ENCODE measurements around the gene LY6G6F.
A peak's percentile ranks its signal among the peaks of the same experiment; 100 is the strongest.
"Not testable (repeated sequence)": the region's sequence is repeated elsewhere in the genome, so short reads cannot be mapped to it uniquely, and the experiment has no call there.

Gene LY6G6F

DNA sequence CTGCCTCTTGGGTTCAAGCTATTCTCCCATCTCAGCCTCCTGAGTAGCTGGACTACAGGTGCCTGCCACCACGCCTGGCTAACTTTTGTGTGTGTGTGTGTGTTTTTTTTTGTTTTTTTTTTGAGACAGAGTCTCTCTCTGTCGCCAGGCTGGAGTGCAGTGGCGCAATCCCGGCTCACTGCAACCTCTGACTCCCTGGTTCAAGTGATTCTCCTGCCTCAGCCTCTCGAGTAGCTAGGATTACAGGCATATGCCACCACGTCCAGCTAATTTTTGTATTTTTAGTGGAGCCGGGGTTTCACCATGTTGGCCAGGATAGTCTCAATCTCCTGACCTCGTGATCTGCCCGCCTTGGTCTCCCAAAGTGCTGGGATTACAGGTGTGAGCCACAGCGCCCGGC lies 2.5 kb downstream of the LY6G6F start:
- not testable (repeated sequence) for H3K27me3 ChIP-seq (ENCODE audit: control insufficient read depth, insufficient read depth, low read length); H3K36me3 ChIP-seq (ENCODE audit: control insufficient read depth, insufficient read depth, low read length); H3K9me3 ChIP-seq (ENCODE audit: control insufficient read depth, insufficient read depth, low read depth, low read length); H3K4me3 ChIP-seq (ENCODE audit: low read depth, low read length); H3K27ac ChIP-seq (ENCODE audit: low read depth, low read length); H3K9ac ChIP-seq (ENCODE audit: low read length)
- H3K4me1 ChIP-seq (ENCODE audit: control insufficient read depth, insufficient read depth, low read length): peaks cover 23% of the 10 kb centered on the region

DNA sequence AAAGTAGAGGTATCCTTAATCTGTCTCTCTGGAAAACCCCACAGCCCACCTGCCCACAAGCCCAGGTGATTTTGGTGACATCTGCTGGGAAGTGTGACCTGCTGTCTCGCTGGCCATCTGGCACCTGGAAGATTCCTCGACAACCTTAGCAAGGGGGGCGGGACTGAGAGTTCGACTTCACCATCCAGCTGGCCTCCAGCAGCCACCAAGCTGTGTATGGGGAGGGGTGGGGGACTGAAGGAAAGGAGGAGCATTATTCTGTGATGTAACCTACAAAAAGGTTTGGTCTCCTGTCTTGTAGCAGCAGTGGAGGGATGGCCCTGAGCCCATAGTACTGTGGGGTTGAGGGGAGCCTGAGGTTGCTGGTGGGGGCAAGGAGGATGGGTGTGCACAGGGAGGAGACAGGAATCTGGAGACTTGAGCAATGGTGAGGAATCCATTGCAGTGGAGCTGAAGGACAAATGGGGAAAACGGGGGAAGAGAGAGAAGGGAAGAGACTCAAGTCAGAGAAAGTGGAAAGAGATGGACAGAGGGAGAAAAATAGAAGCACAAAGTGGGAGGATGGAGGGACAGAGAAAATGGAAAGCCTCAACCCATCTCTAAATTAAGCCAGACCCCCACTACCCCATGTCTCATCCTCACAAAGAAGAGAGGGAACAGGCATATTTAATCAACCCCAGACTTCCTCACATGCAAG lies 4.0 kb downstream of the LY6G6F start:
- H3K4me1 ChIP-seq (ENCODE audit: control insufficient read depth, insufficient read depth, low read length): peaks cover 39% of the 10 kb centered on the region
- no peaks in the 10 kb centered on the region for H3K36me3 ChIP-seq (ENCODE audit: control insufficient read depth, insufficient read depth, low read length)
- H3K4me3 ChIP-seq (ENCODE audit: low read depth, low read length): no peak overlapping the region
- no peaks in the 10 kb centered on the region for H3K27me3 ChIP-seq (ENCODE audit: control insufficient read depth, insufficient read depth, low read length)
- no peak overlapping the region for H3K27ac ChIP-seq (ENCODE audit: low read depth, low read length)
- H3K9me3 ChIP-seq (ENCODE audit: control insufficient read depth, insufficient read depth, low read depth, low read length): no peaks in the 10 kb centered on the region
- no peak overlapping the region for H3K9ac ChIP-seq (ENCODE audit: low read length)

DNA sequence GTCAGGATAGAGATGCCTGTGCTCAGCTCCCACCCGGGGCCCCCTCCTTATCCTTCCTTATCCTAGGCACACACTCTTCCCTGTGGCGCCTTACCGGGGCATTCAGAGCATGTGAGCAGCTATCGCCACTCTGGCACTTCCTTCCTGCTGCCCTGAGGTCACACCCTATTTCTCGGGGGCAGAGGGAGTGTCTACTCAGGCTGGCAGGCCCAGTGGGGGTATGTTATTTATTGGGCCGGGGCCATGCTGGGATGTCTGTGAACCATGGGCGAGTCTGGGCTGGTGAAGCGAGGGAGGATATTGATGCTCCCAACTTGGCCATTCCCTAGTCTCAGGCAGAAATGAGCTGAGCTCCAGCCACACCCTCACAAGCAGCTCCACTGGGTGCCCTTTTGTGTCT lies 4.6 kb downstream of the LY6G6F start:
- Histone ChIP-seq H3K4me1 (ENCODE audit: control insufficient read depth, insufficient read depth, low read length) (peaks cover 39% of the 10 kb centered on the region), H3K27ac (ENCODE audit: low read depth, low read length) (no peak overlapping the region), H3K4me3 (ENCODE audit: low read depth, low read length) (no peak overlapping the region)

DNA sequence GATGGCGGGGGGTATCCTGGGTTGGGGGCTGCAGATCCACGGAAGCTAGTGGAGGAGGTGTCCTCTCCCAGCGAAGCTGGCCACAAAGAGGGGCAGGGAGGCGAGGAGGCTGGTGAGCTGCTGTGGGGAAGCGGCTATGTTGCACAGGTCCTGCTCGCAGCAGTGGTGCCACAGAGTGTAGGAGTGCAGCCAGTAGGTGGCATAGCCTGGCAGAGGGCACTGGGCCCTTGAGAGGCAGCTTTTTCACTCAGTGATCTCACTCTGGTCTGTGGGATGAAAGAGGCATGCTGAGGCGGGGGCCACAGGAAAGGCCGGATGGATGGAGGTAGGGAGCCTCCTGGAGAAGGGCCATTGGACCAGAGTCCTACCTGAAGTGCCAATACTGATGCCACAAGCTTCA lies 5.6 kb downstream of the LY6G6F start:
- H3K4me3 ChIP-seq (ENCODE audit: low read depth, low read length): no peak overlapping the region
- H3K27ac ChIP-seq (ENCODE audit: low read depth, low read length): no peak overlapping the region
- no peaks in the 10 kb centered on the region for H3K9me3 ChIP-seq (ENCODE audit: control insufficient read depth, insufficient read depth, low read depth, low read length)
- H3K36me3 ChIP-seq (ENCODE audit: control insufficient read depth, insufficient read depth, low read length): no peaks in the 10 kb centered on the region
- H3K4me1 ChIP-seq (ENCODE audit: control insufficient read depth, insufficient read depth, low read length): peaks cover 40% of the 10 kb centered on the region
- no peak overlapping the region for H3K9ac ChIP-seq (ENCODE audit: low read length)
- H3K27me3 ChIP-seq (ENCODE audit: control insufficient read depth, insufficient read depth, low read length): no peaks in the 10 kb centered on the region

More for the DNA sequence above, 4.6 kb downstream of the LY6G6F start:
- Histone ChIP-seq H3K36me3 (ENCODE audit: control insufficient read depth, insufficient read depth, low read length) (no peaks in the 10 kb centered on the region), H3K9ac (ENCODE audit: low read length) (no peak overlapping the region), H3K9me3 (ENCODE audit: control insufficient read depth, insufficient read depth, low read depth, low read length) (no peaks in the 10 kb centered on the region), H3K27me3 (ENCODE audit: control insufficient read depth, insufficient read depth, low read length) (no peaks in the 10 kb centered on the region)

DNA sequence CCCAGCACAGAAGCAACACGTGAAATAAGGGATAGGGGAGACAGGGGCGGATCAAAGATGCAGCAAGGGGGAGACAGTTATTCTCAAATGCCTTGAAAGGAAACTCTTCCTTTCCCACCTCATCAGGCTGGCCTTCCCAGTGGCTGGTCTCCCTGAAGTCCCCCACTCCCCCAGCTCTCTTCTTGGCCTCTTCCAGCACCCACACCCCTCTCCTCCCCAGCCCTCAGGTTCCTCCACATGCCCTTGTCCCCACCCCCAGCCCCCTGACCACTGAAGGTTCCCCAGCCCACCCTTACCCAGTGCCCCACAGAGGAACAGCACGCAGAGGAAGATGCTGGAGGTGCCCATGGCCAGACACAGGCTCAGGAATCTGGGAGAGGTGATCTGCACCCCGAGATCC lies 6.8 kb downstream of the LY6G6F start:
- Histone ChIP-seq H3K4me3 (ENCODE audit: low read depth, low read length) (no peak overlapping the region; the same call in 1 of the 2 replicates), H3K27me3 (ENCODE audit: control insufficient read depth, insufficient read depth, low read length) (no peaks in the 10 kb centered on the region), H3K4me1 (ENCODE audit: control insufficient read depth, insufficient read depth, low read length) (peaks cover 52% of the 10 kb centered on the region), H3K9me3 (ENCODE audit: control insufficient read depth, insufficient read depth, low read depth, low read length) (no peaks in the 10 kb centered on the region), H3K27ac (ENCODE audit: low read depth, low read length) (peak overlapping the region; percentile 51; the same call in 1 of the 2 replicates), H3K36me3 (ENCODE audit: control insufficient read depth, insufficient read depth, low read length) (no peaks in the 10 kb centered on the region), H3K9ac (ENCODE audit: low read length) (peak overlapping the region; percentile 27)

DNA sequence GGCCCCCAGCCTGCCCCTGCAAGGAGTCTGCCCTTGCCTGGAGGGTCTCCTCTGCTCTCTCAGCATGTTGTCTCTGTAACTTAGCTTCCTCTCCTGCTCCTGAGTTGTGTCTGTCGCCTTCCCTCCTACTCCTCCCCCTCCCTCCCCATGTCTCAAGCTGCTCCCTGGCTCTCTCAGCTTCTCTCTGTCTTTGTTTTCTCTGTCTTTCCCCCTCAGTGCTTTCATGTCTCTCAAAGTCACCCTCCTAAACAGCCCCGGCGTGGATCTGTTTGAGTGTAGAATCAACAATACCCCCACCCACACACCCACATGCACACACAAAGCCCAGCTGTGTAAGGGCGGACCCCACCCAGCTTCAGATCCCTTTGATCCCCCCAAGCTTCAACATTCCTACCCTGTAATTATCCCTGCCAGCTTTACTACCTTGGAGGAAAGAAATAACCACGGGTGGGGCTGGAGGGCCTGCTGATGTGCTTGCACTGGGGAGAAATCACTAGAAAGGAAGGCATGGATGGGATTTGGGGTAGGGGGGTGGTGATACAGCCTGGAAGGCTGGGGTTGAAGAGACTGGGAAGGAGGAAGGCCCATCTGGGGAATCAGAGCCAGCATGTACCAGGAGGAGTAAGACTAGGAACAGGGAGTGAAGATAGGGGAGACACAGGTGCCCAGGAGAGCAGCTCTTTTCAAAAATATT lies 7.5 kb downstream of the LY6G6F start:
- Histone ChIP-seq H3K9me3 (ENCODE audit: control insufficient read depth, insufficient read depth, low read depth, low read length) (no peaks in the 10 kb centered on the region), H3K27ac (ENCODE audit: low read depth, low read length) (peak overlapping the region; percentile 51; the same call in 1 of the 2 replicates), H3K4me3 (ENCODE audit: low read depth, low read length) (no peak overlapping the region; the same call in 1 of the 2 replicates), H3K36me3 (ENCODE audit: control insufficient read depth, insufficient read depth, low read length) (no peaks in the 10 kb centered on the region), H3K9ac (ENCODE audit: low read length) (peak overlapping the region; percentile 27), H3K4me1 (ENCODE audit: control insufficient read depth, insufficient read depth, low read length) (peaks cover 59% of the 10 kb centered on the region), H3K27me3 (ENCODE audit: control insufficient read depth, insufficient read depth, low read length) (no peaks in the 10 kb centered on the region)

DNA sequence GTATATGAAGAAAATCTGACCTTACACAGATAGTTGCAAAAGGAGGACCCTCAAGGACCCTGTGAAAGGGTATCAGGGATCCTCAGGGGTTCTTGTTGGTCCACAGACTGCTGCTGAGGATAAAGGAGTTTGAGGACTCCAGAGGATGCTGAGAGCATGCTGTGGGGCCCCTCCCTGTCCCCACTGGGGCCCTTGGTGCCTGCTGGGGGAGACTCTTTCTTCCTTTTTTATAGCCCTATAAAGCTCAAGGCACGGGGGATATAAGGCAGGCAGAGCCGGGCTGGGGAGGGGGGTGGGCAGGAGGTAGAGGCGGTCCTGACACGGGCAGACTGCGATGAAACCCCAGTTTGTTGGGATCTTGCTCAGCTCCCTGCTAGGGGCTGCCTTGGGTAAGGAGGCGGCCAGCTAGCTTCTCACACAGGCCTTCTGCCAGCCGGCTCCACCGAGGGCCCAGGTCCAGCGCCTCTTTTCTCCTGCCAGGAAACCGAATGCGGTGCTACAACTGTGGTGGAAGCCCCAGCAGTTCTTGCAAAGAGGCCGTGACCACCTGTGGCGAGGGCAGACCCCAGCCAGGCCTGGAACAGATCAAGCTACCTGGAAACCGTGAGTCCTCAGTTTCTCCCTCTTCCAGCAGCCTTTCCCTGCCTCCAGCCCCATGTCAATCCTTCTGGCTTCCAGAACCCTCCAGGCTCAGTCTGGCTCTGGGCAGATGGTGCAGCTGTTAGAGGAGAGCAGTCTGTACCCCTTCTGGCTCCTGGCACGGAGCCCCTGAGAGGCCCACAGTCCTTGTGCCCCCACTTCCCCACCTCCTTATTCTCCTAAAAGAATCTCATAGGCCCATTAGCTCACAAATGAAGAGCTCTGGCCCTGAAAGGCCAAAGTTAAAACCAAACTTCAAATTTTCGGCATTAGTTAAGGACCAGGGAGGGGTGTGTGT lies 8.6 kb downstream of the LY6G6F start, which contains the start of gene LY6G6D:
Gene LY6G6D, plus strand, starts transcription at position 327 of the 937 bp plus-strand sequence. Its CDS starts 8 bp downstream, at position 335.
- Histone ChIP-seq H3K9ac (ENCODE audit: low read length) (no peak within 1 kb of the TSS), H3K4me1 (ENCODE audit: control insufficient read depth, insufficient read depth, low read length) (peaks cover 59% of the 10 kb centered on the region), H3K27ac (ENCODE audit: low read depth, low read length) (peak within 1 kb of the TSS; percentile 51; the same call in 1 of the 2 replicates), H3K36me3 (ENCODE audit: control insufficient read depth, insufficient read depth, low read length) (no peaks in the 10 kb centered on the region), H3K4me3 (ENCODE audit: low read depth, low read length) (no peak within 1 kb of the TSS), H3K27me3 (ENCODE audit: control insufficient read depth, insufficient read depth, low read length) (no peaks in the 10 kb centered on the region), H3K9me3 (ENCODE audit: control insufficient read depth, insufficient read depth, low read depth, low read length) (no peaks in the 10 kb centered on the region)

DNA sequence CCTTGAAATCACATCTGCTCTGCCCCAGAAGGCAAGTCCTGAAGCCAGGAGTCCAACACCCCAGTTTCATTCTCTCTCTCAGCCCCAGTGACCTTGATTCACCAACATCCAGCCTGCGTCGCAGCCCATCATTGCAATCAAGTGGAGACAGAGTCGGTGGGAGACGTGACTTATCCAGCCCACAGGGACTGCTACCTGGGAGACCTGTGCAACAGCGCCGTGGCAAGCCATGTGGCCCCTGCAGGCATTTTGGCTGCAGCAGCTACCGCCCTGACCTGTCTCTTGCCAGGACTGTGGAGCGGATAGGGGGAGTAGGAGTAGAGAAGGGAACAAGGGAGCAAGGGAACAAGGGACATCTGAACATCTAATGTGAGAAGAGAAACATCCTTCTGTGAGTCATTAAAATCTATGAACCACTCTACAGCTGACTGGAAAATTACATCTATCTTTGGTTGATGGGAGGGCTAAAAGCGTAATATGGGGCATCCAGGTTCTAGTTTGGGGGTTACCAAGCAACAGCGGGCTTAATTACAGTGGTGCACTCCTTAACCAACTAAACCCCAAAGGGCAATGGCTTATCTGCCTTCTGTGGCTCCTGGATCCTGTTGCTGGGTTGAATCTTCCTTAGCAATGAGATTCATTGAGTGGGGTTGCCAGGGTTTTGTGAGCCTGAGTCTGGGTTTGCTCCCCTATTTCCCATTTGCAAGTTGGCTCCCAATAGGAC lies 11.0 kb downstream of the LY6G6F start:
- H3K9me3 ChIP-seq (ENCODE audit: control insufficient read depth, insufficient read depth, low read depth, low read length): no peaks in the 10 kb centered on the region
- peaks cover 47% of the 10 kb centered on the region for H3K4me1 ChIP-seq (ENCODE audit: control insufficient read depth, insufficient read depth, low read length)
- H3K27me3 ChIP-seq (ENCODE audit: control insufficient read depth, insufficient read depth, low read length): no peaks in the 10 kb centered on the region
- H3K36me3 ChIP-seq (ENCODE audit: control insufficient read depth, insufficient read depth, low read length): no peaks in the 10 kb centered on the region
- H3K27ac ChIP-seq (ENCODE audit: low read depth, low read length): no peak overlapping the region
- no peak overlapping the region for H3K9ac ChIP-seq (ENCODE audit: low read length)
- H3K4me3 ChIP-seq (ENCODE audit: low read depth, low read length): no peak overlapping the region

DNA sequence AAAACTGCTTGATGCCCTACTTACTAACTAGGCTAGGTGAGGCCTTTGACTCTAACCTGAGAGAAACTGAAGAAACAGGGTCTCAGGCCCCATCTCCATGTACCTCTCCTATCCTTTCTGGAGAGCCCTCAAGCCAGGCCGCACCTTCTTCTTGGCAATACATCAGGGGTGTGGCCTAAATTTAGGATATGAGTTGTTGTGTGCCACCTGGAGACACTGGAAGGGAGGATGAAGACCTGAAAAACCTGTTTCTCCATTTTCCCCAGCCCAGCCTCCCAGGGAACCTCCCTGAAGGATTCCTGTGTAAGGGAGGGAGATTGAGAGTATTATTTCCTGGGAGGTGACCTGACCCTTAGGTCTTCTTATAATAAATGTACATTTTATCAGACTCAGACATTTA lies 11.6 kb downstream of the LY6G6F start:
- no peak overlapping the region for H3K9ac ChIP-seq (ENCODE audit: low read length)
- H3K36me3 ChIP-seq (ENCODE audit: control insufficient read depth, insufficient read depth, low read length): no peaks in the 10 kb centered on the region
- no peak overlapping the region for H3K27ac ChIP-seq (ENCODE audit: low read depth, low read length)
- peaks cover 45% of the 10 kb centered on the region for H3K4me1 ChIP-seq (ENCODE audit: control insufficient read depth, insufficient read depth, low read length)
- no peak overlapping the region for H3K4me3 ChIP-seq (ENCODE audit: low read depth, low read length)
- H3K27me3 ChIP-seq (ENCODE audit: control insufficient read depth, insufficient read depth, low read length): no peaks in the 10 kb centered on the region
- H3K9me3 ChIP-seq (ENCODE audit: control insufficient read depth, insufficient read depth, low read depth, low read length): no peaks in the 10 kb centered on the region

DNA sequence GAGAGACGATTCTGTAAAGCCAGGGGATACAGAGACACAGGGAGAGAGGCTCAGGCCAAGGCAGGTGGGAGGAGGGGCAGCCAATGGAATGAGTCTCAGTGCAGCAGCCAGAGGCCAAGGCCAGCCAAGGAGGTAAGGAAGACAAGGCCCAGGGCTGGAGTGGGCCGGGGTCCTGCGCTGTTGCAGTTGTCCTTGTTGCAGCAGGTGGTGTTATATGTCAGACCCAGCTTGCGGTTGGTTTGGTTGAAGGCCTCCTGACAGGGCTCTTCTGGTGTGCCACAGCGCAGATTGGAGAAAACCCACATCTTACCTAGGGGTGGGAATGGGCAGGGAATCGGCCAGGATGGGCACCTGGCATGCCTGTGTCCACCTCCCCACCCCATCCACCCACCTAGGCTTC lies 12.3 kb downstream of the LY6G6F start:
- Histone ChIP-seq H3K9ac (ENCODE audit: low read length) (no peak overlapping the region), H3K4me3 (ENCODE audit: low read depth, low read length) (no peak overlapping the region), H3K4me1 (ENCODE audit: control insufficient read depth, insufficient read depth, low read length) (peaks cover 39% of the 10 kb centered on the region), H3K27ac (ENCODE audit: low read depth, low read length) (no peak overlapping the region), H3K9me3 (ENCODE audit: control insufficient read depth, insufficient read depth, low read depth, low read length) (no peaks in the 10 kb centered on the region), H3K36me3 (ENCODE audit: control insufficient read depth, insufficient read depth, low read length) (no peaks in the 10 kb centered on the region), H3K27me3 (ENCODE audit: control insufficient read depth, insufficient read depth, low read length) (no peaks in the 10 kb centered on the region)

Measured in HUES6 (cell line).